HG03135 (cell line): ENCODE measurements around the gene ENO1.
"Not testable (repeated sequence)": the region's sequence is repeated elsewhere in the genome, so short reads cannot be mapped to it uniquely, and the experiment has no call there.

Experiments
- ATAC-seq: cut with Tn5 transposase; IDR thresholded peaks from one replicate; pipeline ENCODE4 v1.9.1; 2021; ENCODE audit warnings: mild to moderate bottlenecking, moderate library complexity; ENCODE audit not compliant: unreplicated experiment

The ENO1 gene

DNA sequence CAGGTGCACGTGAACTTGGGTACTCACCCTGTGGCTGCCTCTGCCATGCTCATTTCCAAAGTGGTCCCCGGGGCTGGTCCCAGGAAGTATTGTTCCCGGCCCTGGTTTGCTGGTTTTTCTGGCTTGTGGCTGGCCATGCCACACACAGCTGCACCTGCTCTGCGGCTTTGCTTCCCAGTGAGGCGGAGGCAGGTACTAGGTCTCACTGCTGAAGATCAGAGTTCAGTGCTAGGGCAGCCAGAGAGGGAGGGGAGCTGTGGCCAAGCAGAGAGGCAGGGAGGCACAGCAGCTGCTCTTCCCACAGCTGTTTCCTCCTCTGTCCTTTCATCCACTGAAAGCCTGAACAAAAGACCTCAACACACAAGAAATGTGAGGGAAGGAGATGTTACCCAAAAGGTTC, 30.5 kb downstream of the ENO1 start:
- ATAC-seq, result no peak

DNA sequence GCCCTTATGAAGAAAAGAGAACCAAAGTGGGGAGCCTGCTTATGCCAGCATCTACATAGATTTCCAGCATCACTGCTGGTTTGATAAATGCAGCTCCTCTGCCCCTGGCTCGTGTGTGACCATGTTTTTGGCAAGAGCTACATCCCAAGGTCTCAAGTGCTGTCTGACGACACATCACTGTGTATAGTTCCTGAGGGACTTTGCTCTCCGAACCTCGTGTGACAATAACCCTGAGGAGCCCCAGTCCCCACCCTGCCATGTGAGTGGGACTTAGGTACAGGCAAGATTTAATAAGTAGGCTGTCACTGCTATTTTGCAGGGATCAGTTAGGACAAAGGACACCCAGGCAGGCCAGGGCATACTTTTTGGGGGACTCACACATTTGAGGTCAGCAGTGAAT, 32.2 kb downstream of the ENO1 start:
- no peak for ATAC-seq

- no peak for ATAC-seq
These were observed 33.1 kb downstream of the ENO1 start for GRCh38 chr1:8845104-8846097.

DNA sequence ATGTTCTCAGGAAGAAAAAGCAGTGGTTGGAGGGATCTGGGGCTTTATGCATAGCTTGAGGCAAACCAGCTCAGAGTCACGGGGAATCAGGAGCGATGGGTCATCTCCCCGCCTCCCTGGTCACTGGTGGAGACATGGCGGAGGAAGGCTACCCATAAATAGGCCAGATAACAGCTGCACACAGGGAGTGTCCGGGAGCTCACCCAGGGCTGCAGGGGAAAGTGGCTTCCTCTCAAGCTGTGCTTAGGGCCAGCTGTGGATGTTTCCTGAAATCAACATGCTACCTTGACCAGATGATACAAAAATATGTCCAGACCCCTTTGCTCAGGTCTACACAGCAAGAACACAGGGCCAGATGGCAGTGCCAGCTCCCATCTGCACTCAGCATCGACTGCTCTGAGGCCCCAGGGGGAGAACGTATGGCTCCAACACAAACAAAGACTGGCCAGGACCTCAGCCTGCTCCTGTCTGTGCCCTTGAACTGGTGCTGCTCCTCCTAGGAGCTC, 33.9 kb downstream of the ENO1 start:
- ATAC-seq, result no peak

DNA sequence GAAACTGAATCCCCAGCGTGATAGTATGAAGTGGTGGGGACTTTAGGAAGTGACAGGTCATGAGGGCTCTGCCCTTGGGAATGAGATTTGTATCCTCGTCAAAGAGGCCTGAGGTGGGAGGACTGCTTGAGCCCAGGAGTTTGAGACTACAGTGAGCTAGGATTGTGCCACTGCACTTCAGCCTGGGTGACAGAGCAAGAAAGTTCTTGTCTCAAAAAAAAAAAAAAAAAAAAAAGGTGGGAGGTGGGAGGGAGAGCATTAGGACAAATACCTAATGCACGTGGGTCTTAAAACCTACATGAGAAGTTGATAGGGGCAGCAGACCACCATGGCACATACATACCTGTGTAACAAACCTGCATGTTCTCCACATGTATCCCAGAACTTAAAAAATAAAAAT, 37.1 kb downstream of the ENO1 start:
- ATAC-seq, result no peak

GRCh38 chr1:8839990-8840389, 38.5 kb downstream of the ENO1 start:
- ATAC-seq, result no peak

DNA sequence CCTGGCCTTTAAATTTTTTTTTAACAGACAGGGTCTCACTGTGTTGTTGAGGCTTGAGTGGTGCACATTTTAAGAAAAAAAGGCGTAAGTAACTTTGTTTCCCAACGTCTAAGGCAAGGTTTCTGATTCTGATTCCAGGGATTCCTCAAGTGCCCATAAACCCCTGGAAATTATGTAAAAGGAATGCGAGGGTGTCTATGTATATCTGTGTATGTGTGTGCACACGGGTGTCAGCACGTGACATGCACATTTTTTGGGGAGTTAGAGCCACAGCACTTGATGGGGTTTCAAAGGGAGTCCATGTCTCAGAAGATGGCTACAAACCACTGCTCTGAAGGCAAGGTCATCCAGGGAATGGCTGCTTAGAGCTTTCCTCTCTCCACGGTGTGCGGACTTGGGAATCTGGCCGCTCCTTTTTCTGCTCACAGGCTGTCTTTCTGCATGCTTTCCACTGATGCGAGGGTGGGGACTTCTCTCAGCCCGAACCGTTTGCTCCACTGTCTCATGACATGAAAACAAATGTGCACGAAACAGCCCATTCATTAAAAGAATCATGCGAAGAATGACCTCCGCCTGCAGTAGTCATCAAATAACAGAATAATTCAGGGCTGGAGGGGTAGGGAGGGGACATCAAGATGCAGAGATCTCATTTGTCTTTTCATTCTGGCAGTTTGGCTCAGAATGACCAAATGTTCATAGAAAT, 42.4 kb downstream of the ENO1 start:
- no peak for ATAC-seq

DNA sequence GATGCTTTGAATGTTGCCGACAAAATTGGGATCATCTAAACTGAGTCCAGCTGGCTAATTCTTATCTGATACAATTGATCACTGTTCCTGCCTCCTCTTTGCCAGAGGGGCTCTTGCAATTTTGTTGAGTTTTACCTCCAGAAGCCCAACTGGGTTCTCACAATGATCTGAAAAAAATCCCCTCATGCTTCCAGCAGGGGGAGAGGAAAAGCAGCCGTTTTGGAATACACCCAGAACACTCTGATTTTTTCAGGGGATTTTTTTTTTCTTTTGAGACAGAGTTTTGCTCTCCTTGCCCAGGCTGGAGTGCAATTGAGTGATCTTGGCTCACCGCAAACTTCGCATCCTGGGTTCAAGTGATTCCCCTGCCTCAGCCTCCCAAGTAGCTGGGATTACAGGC, 47.1 kb downstream of the ENO1 start:
- ATAC-seq, result no peak

- not testable (repeated sequence) for ATAC-seq
These were observed 47.8 kb downstream of the ENO1 start for GRCh38 chr1:8830732-8831131.

DNA sequence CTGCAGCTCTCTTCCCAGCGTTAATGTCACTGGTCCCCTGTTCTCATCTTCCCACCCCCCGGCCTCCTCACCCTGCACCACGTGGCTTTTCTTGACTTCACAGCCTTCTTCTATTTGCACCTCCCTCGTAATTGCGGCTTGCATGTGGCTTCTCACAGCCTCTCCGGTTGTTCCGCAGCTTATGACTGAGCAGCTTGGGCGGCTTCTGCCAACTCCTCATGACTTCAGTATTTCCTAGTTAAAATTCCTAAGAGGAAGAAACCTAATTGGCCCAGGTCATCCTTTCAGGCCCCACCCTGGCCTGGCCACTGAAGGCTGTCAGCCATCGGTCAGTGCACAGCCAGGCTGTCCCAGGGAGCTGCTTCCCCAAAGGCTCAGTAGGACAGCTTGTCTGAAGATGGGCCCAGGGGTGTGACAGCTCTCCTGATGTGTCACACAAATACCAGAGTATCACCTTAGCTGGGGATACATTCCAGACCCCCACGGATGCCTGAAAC, 52.5 kb downstream of the ENO1 start:
- no peak for ATAC-seq

DNA sequence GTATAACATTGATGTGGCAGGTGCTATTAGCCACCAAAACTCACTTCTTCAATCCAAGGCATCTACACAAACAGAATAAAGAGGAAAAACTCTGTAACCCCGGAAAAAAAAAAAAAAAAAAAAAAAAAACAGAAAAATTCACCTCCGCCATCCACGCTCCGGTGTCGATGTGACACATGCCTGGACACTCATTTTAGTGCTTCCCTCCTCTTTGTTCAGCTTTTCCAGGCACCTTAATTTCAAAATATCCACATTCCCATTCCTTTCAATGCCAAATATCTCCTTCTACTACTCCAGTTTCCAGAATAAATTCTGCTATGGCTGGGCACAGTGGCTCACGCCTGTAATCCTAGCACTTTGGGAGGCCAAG, 55.2 kb downstream of the ENO1 start:
- no peak for ATAC-seq

GRCh38 chr1:8822373-8823294, 55.9 kb downstream of the ENO1 start:
- ATAC-seq, result no peak

- no peak for ATAC-seq
These were observed 57.4 kb downstream of the ENO1 start for GRCh38 chr1:8821084-8821483.

DNA sequence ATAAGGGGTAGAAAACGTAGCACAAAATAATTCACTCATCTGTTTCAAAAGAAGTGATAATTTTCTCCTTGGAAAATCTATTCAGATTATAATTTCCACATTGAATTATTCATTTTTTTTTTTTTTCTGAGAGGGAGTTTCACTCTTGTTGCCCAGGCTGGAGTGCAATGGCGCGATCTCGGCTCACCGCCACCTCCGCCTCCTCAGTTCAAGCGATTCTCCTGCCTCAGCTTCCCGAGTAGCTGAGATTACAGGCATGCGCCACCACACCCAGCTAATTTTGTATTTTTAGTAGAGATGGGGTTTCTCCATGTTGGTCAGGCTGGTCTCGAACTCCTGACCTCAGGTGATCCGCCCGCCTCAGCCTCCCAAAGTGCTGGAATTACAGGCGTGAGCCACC, 59.7 kb downstream of the ENO1 start:
- ATAC-seq, result not testable (repeated sequence)

GRCh38 chr1:8818325-8818775, 60.1 kb downstream of the ENO1 start:
- ATAC-seq, result no peak

- peak; percentile 87 for ATAC-seq
These were observed 60.8 kb downstream of the ENO1 start, which contains the start of gene RERE for GRCh38 chr1:8817412-8818324. TSS of gene RERE (minus strand) at chr1:8817640.

DNA sequence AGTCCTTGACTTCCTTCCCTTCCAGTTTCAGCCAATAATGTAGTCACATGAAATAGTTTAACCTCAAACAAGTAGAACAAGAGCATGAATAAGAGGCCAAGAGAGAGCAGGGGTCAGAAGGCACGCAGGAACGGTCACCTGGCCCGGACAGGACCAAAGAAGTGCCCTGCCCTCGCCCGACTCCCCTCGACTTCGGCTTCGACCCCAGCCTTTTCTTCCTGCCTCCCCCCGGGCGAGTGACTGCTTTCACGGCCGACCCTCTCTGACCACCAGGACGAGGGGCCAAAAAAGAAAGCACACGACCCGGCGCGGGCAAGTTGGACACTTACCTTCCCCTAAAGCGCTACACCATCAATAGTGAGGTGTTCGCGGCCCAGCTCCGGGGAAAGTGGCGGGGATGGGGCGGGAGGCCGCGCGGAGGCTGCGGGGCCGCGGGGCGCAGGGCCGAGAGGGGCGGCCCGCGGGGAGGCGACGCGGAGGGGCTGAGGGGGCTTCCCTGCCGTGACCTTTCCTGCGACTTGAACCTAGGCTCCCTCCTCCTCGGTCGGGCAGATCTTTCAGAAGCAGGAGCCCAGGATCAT, 61.6 kb downstream of the ENO1 start:
- no peak for ATAC-seq

DNA sequence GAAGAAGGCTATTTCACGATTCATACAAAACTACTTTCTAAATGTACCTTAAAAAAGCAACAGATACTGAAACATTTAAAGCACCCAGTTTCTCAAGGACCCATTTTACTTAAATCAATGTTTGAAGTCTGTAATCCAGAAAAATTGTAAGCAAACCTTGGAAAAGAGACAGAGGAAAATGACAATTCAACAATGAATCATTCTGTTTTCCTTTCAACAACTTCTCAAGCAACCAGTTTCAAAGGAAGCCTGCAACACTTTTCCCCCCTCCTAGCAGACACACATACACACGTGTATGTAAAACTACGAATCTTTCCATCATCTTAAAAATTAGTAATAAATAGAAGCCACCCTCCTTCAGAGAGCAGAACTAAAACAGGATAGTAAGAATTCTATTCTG, 62.2 kb downstream of the ENO1 start:
- ATAC-seq, result no peak

GRCh38 chr1:8815582-8816151, 62.8 kb downstream of the ENO1 start:
- no peak for ATAC-seq
